Stimulated activated memory B cell treated with anti-CD40 and anti-IgM and Interleukin-4, amounts not matched to agents 10 μg/mL and 1 μg/mL and 100 μg/mL, for 72 hours (primary cell): Measurements from ENCODE around the gene TRIM61.
"Not testable (repeated sequence)": the region's sequence is repeated elsewhere in the genome, so short reads cannot be mapped to it uniquely, and the experiment has no call there.

Source experiments
- ATAC-seq: fragments of 150-1000 bp; cut with Tn5 transposase; 2 replicates; pipeline ENCODE4 v1.10.0; 2021
- H3K27ac Mint-ChIP-seq: one replicate; pipeline ENCODE4 v1.8.0; 2022; ENCODE audit warnings: mild to moderate bottlenecking, mixed read lengths
- H3K27me3 Mint-ChIP-seq: one replicate; pipeline ENCODE4 v1.8.0; 2022; ENCODE audit warnings: mixed read lengths
- H3K36me3 Mint-ChIP-seq: one replicate; pipeline ENCODE4 v1.8.0; 2022; ENCODE audit warnings: mixed read lengths
- H3K4me1 Mint-ChIP-seq: one replicate; pipeline ENCODE4 v1.8.0; 2022; ENCODE audit warnings: mixed read lengths
- H3K4me3 Mint-ChIP-seq: one replicate; pipeline ENCODE4 v1.8.0; 2022; ENCODE audit warnings: mild to moderate bottlenecking, moderate library complexity, mixed read lengths
- H3K9me3 Mint-ChIP-seq: one replicate; pipeline ENCODE4 v1.8.0; 2022; ENCODE audit warnings: mixed read lengths

TRIM61 gene

DNA sequence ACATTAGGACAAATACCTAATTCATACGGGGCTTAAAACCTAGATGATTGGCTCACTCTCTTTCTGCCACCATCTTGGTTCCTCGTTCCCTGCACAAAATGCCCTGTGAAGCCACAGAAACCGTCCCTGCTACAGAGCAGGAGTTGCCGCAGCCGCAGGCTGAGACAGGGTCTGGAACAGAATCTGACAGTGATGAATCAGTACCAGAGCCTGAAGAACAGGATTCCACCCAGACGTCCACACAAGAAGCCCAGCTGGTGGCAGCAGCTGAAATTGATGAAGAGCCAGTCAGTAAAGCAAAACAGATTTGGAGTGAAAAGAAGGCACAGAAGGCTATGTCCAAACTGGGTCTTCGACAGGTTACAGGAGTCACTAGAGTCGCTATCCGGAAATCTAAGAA is 34.3 kb downstream of the TRIM61 start:
- Mint-ChIP-seq H3K4me3 (no peak overlapping the region), H3K4me1 (no peaks in the 10 kb centered on the region), H3K9me3 (no peaks in the 10 kb centered on the region), H3K36me3 (no peaks in the 10 kb centered on the region), H3K27ac (no peak overlapping the region), H3K27me3 (peaks cover 54% of the 10 kb centered on the region)
- ATAC-seq, result no peak

- H3K36me3 Mint-ChIP-seq, result no peaks in the 10 kb centered on the region
- H3K4me3 Mint-ChIP-seq, result no peak overlapping the region
- no peak overlapping the region for H3K27ac Mint-ChIP-seq
- H3K4me1 Mint-ChIP-seq, result no peaks in the 10 kb centered on the region
- H3K27me3 Mint-ChIP-seq, result peaks cover 58% of the 10 kb centered on the region
- ATAC-seq, result peak; percentile 42
- H3K9me3 Mint-ChIP-seq, result no peaks in the 10 kb centered on the region
Measured at GRCh38 chr4:164937576-164938270, 39.7 kb downstream of the TRIM61 start.

DNA sequence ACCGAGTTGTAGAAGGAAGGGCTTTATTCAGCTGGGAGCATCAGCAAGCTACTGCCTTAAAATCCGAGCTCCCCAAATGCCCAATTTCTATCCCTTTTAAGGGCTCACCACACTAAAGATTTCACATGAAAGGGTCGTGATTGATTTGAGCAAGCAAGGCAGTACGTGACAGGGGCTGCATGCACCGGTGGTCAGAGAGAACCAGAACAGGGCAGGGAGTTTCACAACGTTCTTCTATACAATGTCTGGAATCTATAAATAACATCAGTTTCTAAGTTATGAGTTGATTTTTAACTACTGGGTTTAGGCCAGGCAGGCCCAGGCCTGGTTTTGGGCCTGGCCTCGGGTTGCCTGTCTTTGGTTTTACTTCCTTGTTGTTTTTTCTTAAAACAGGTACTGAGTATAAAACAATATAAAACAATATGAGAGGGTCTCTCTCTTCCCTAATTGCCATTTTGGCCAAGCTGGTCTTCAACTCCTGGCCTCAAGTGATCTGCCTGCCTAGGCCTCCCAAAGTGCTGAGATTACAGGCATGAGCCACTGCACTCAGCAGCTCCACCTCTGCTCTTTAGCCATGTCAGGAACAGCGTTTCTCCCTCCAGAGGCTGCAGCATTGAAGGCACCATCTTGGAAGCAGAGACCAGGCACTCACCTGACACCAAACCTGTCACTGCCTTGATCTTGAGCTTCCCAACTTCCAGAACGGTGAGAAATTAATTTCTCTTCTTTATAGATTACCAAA is 41.4 kb downstream of the TRIM61 start:
- H3K4me3 Mint-ChIP-seq, H3K36me3 Mint-ChIP-seq, ATAC-seq, H3K9me3 Mint-ChIP-seq, H3K4me1 Mint-ChIP-seq: not testable (repeated sequence)
- H3K27me3 Mint-ChIP-seq, result peaks cover 49% of the 10 kb centered on the region
- peak overlapping the region; percentile 61 for H3K27ac Mint-ChIP-seq

- Mint-ChIP-seq H3K4me3 (no peak overlapping the region), H3K27ac (peak overlapping the region; percentile 61), H3K27me3 (peaks cover 47% of the 10 kb centered on the region), H3K4me1 (no peaks in the 10 kb centered on the region), H3K9me3 (no peaks in the 10 kb centered on the region), H3K36me3 (no peaks in the 10 kb centered on the region)
- no peak for ATAC-seq
Measured at GRCh38 chr4:164935363-164935762, 42.1 kb downstream of the TRIM61 start.

- Mint-ChIP-seq H3K4me3 (no peak overlapping the region), H3K27ac (no peak overlapping the region), H3K36me3 (no peaks in the 10 kb centered on the region), H3K4me1 (no peaks in the 10 kb centered on the region), H3K27me3 (peaks cover 29% of the 10 kb centered on the region), H3K9me3 (no peaks in the 10 kb centered on the region)
- ATAC-seq, result no peak
Measured at GRCh38 chr4:164933244-164933643, 44.2 kb downstream of the TRIM61 start.

GRCh38 chr4:164931551-164932324 is 45.7 kb downstream of the TRIM61 start:
- Mint-ChIP-seq H3K4me1 (no peaks in the 10 kb centered on the region), H3K36me3 (no peaks in the 10 kb centered on the region), H3K27ac (no peak overlapping the region), H3K9me3 (no peaks in the 10 kb centered on the region), H3K4me3 (no peak overlapping the region), H3K27me3 (peaks cover 20% of the 10 kb centered on the region)
- no peak for ATAC-seq

DNA sequence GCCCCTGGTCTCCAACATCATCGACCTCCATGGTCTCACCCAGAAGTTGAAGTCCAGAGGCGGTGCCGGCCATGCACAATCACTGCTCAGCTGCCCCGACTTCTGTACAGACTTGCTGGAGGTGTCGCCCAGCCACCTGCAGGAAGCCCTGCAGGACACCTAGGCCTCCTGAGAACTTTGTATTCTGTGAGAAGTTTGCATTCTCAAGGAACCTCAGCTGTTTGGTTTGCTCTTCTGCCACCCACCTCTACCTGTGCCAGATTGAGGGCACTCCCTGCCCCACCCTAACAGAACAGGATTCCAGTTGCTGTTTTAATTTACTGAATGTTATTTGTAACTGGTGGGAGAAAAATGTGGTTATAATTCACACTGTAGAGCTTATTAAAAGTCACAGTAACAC is 46.8 kb downstream of the TRIM61 start:
- Mint-ChIP-seq H3K9me3 (no peaks in the 10 kb centered on the region), H3K27ac (no peak overlapping the region), H3K27me3 (peaks cover 20% of the 10 kb centered on the region), H3K4me3 (no peak overlapping the region), H3K4me1 (no peaks in the 10 kb centered on the region), H3K36me3 (no peaks in the 10 kb centered on the region)
- no peak for ATAC-seq

- H3K4me3 Mint-ChIP-seq, ATAC-seq, H3K4me1 Mint-ChIP-seq, H3K27ac Mint-ChIP-seq, H3K9me3 Mint-ChIP-seq, H3K27me3 Mint-ChIP-seq, H3K36me3 Mint-ChIP-seq: not testable (repeated sequence)
Measured at GRCh38 chr4:164927101-164927500, 50.4 kb downstream of the TRIM61 start.

GRCh38 chr4:164926301-164926700 is 51.2 kb downstream of the TRIM61 start:
- Mint-ChIP-seq H3K4me1 (no peaks in the 10 kb centered on the region), H3K36me3 (no peaks in the 10 kb centered on the region), H3K4me3 (no peak overlapping the region), H3K9me3 (no peaks in the 10 kb centered on the region), H3K27ac (no peak overlapping the region), H3K27me3 (no peaks in the 10 kb centered on the region)
- ATAC-seq, result no peak

DNA sequence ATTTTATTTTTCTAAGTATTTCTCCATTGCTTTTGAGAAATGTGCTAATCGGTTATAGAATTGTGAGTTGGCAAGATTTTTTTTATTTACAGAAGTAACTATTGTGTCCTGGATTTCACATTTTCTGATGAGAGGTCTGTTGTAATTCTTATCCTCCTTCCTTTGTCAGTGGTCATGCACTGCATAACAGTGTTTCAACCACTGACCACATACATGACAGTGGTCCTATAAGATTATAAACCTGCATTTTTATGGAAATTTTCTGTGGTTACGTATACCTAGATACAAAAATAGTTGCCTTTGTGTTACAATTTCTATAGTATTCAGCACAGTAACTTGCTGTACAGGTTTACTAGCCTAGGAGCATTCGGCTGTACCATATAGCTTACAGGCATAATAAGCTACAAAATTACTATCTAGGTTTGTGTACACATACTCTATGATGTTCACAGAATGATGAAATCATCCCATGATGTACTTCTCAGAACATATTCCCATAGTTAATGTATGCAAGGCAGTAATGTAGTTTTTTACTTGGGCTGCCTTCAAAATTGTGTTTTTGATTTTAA is 52.7 kb downstream of the TRIM61 start:
- no peaks in the 10 kb centered on the region for H3K9me3 Mint-ChIP-seq
- no peak overlapping the region for H3K4me3 Mint-ChIP-seq
- no peaks in the 10 kb centered on the region for H3K36me3 Mint-ChIP-seq
- H3K27me3 Mint-ChIP-seq, result no peaks in the 10 kb centered on the region
- no peak for ATAC-seq
- H3K27ac Mint-ChIP-seq, result no peak overlapping the region
- H3K4me1 Mint-ChIP-seq, result no peaks in the 10 kb centered on the region

DNA sequence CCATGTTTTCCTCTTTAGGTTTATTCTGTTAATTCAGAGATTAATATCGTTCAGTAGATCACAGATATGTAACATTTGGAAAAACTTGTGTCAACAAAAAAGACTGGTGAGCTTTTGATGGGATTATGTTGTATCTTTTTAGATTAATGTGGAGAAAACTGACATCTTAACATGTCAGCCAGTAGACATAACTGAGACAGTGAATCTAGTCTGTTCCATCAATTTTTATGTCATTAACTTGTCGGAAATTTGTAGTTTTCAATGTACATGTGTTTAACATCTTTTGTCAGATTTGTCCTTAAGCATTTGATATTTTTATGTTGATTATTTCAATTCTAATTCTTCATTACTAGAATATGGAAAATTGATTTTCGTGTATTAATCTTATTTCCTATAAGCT is 58.5 kb downstream of the TRIM61 start:
- H3K27ac Mint-ChIP-seq, result no peak overlapping the region
- no peaks in the 10 kb centered on the region for H3K9me3 Mint-ChIP-seq
- H3K4me1 Mint-ChIP-seq, result no peaks in the 10 kb centered on the region
- no peaks in the 10 kb centered on the region for H3K27me3 Mint-ChIP-seq
- no peak for ATAC-seq
- no peaks in the 10 kb centered on the region for H3K36me3 Mint-ChIP-seq
- no peak overlapping the region for H3K4me3 Mint-ChIP-seq
